ENCODE results near the gene OCIAD1.
"Not testable (repeated sequence)": the region's sequence is repeated elsewhere in the genome, so short reads cannot be mapped to it uniquely, and the experiment has no call there.

Gene OCIAD1

GRCh38 chr4:48863728-48864127, 32.8 kb downstream of the OCIAD1 start:
- TF ChIP-seq CTCF (IDR thresholded peaks at IDR 0.05), result no peak
- TF ChIP-seq ZFX (IDR thresholded peaks at IDR 0.05; ENCODE audit: borderline replicate concordance), result no peak
- no peak overlapping the region for H3K27ac ChIP-seq

GRCh38 chr4:48864696-48865095, 33.8 kb downstream of the OCIAD1 start:
- not testable (repeated sequence) for H3K27ac ChIP-seq

- TF ChIP-seq CTCF (IDR thresholded peaks at IDR 0.05) (no peak), ZFX (IDR thresholded peaks at IDR 0.05; ENCODE audit: borderline replicate concordance) (no peak)
- no peak overlapping the region for H3K27ac ChIP-seq
Observed at GRCh38 chr4:48877827-48878535, 47.1 kb downstream of the OCIAD1 start.

GRCh38 chr4:48879561-48880442, 48.9 kb downstream of the OCIAD1 start:
- H3K27ac ChIP-seq, result no peak overlapping the region
- TF ChIP-seq ZFX (IDR thresholded peaks at IDR 0.05; ENCODE audit: borderline replicate concordance) (no peak), CTCF (IDR thresholded peaks at IDR 0.05) (no peak)

- H3K27ac ChIP-seq, result not testable (repeated sequence)
Observed at GRCh38 chr4:48881646-48882045, 50.8 kb downstream of the OCIAD1 start.

GRCh38 chr4:48889750-48890149, 58.9 kb downstream of the OCIAD1 start:
- not testable (repeated sequence) for H3K27ac ChIP-seq

- H3K27ac ChIP-seq, result no peak overlapping the region
- TF ChIP-seq CTCF (IDR thresholded peaks at IDR 0.05), result no peak
- TF ChIP-seq ZFX (IDR thresholded peaks at IDR 0.05; ENCODE audit: borderline replicate concordance), result no peak
Observed at GRCh38 chr4:48891028-48891619, 60.2 kb downstream of the OCIAD1 start.

GRCh38 chr4:48896845-48897244, 66.0 kb downstream of the OCIAD1 start:
- TF ChIP-seq CTCF (IDR thresholded peaks at IDR 0.05), result no peak
- no peak overlapping the region for H3K27ac ChIP-seq

Data from 22Rv1 (cell line).